ENCODE measurements around the gene RAPGEF1. TPM values are rescaled to one million over a fixed set of nuclear protein-coding genes. Genes with fewer than 3 reads are reported as not detected.

The RAPGEF1 gene
- total RNA-seq, 1 donor from 2014 or later, result 146 TPM

- no peak for DNase-seq
- TF ChIP-seq CTCF (IDR thresholded peaks at IDR 0.05), result no peak
- Histone ChIP-seq H3K9me3 (no peaks in the 10 kb centered on the region), H3K4me1 (peaks cover 15% of the 10 kb centered on the region), H3K36me3 (peaks cover 88% of the 10 kb centered on the region), H3K27me3 (ENCODE audit: low read depth) (no peaks in the 10 kb centered on the region), H3K27ac (no peak overlapping the region), H3K4me3 (no peak overlapping the region)
- no peak for ATAC-seq
- intact Hi-C loops (cut with DNase I), result no loop called here
Measured at GRCh38 chr9:131583337-131583645, 156.6 kb downstream of the RAPGEF1 start.

GRCh38 chr9:131582466-131583336 is 157.2 kb downstream of the RAPGEF1 start:
- DNase-seq (no peak), ATAC-seq (no peak)
- Histone ChIP-seq H3K27me3 (ENCODE audit: low read depth) (no peaks in the 10 kb centered on the region), H3K27ac (no peak overlapping the region), H3K4me1 (peaks cover 15% of the 10 kb centered on the region), H3K9me3 (no peaks in the 10 kb centered on the region), H3K36me3 (peaks cover 88% of the 10 kb centered on the region), H3K4me3 (no peak overlapping the region)
- intact Hi-C loops (cut with DNase I), result no loop called here
- TF ChIP-seq CTCF (IDR thresholded peaks at IDR 0.05), result no peak

GRCh38 chr9:131582056-131582455 is 157.8 kb downstream of the RAPGEF1 start:
- Histone ChIP-seq H3K4me1 (peaks cover 15% of the 10 kb centered on the region), H3K27ac (no peak overlapping the region), H3K36me3 (peaks cover 88% of the 10 kb centered on the region), H3K9me3 (no peaks in the 10 kb centered on the region), H3K27me3 (ENCODE audit: low read depth) (no peaks in the 10 kb centered on the region), H3K4me3 (no peak overlapping the region)
- DNase-seq (no peak), ATAC-seq (no peak)
- intact Hi-C loops (cut with DNase I), result no loop called here
- TF ChIP-seq CTCF (IDR thresholded peaks at IDR 0.05), result no peak

- no peak overlapping the region for H3K4me3 ChIP-seq
- peaks cover 100% of the 10 kb centered on the region for H3K36me3 ChIP-seq
- TF ChIP-seq CTCF (IDR thresholded peaks at IDR 0.05), result no peak
- no peak for DNase-seq
- intact Hi-C loops (cut with DNase I), result no loop called here
- H3K27me3 ChIP-seq (ENCODE audit: low read depth), result no peaks in the 10 kb centered on the region
- H3K4me1 ChIP-seq, result peaks cover 11% of the 10 kb centered on the region
- no peak overlapping the region for H3K27ac ChIP-seq
- no peak for ATAC-seq
- no peaks in the 10 kb centered on the region for H3K9me3 ChIP-seq
Measured at GRCh38 chr9:131580358-131580757, 159.5 kb downstream of the RAPGEF1 start.

- intact Hi-C loops (cut with DNase I), result no loop called here
- Histone ChIP-seq H3K4me1 (peaks cover 5% of the 10 kb centered on the region), H3K4me3 (no peak overlapping the region), H3K36me3 (peaks cover 100% of the 10 kb centered on the region), H3K27ac (no peak overlapping the region), H3K27me3 (ENCODE audit: low read depth) (no peaks in the 10 kb centered on the region), H3K9me3 (no peaks in the 10 kb centered on the region)
- no peak for TF ChIP-seq CTCF (IDR thresholded peaks at IDR 0.05)
- DNase-seq, result no peak
- ATAC-seq, result peak in 1 of 2 donors; percentile 2
Measured at GRCh38 chr9:131579789-131580211, 160.1 kb downstream of the RAPGEF1 start.
